ENCODE results near the gene INTS15.

DNA sequence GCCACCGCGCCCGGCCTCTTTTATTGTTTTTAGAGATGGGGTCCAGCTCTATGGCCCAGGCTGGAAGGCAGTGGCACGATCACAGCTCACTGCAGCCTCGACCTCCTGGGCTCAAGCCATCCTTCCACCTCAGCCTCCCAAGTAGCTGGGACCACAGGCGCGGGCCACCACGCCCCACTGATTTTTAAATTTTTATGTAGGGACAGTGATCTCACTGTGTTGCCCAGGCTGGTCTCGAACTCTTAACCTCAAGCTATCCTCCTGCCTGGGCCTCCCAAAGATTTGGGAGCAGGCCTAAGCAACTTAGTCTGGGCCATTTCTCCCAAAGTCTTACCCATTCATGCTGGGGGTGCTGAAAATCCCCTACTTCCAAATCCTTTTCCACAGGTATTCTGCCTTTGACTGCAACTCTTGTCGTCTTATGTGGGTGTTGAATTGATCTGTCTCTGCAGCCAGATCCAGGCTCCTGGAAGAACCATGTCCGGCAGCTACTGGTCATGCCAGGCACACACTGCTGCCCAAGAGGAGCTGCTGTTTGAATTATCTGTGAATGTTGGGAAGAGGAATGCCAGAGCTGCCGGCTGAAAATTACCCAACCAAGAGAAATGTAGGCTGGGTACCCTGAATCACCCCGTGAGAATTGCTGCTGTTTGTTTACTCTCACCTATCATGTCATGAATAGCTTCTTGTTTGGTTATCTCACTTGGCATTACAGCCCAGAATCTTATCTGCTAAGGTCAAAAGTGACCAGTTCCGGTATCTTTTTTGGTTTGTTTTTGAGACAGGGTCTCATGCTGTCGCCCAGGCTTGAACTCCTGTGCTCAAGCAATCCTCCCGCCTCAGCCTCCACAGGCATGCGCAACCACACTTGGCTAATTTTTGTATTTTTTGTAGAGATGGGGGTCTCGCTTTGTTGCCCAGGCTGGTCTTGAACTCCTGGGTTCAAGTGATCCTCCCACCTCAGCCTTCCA is 11.4 kb upstream of the INTS15 start:
- TF ChIP-seq SIN3A (IDR thresholded peaks at IDR 0.05; ENCODE audit: borderline replicate concordance, insufficient read depth, low read depth, low read length) (no peak), POLR2AphosphoS5 (IDR thresholded peaks at IDR 0.05; ENCODE audit: low read depth, low read length) (no peak)
- TF ChIP-seq, protein P1, sequence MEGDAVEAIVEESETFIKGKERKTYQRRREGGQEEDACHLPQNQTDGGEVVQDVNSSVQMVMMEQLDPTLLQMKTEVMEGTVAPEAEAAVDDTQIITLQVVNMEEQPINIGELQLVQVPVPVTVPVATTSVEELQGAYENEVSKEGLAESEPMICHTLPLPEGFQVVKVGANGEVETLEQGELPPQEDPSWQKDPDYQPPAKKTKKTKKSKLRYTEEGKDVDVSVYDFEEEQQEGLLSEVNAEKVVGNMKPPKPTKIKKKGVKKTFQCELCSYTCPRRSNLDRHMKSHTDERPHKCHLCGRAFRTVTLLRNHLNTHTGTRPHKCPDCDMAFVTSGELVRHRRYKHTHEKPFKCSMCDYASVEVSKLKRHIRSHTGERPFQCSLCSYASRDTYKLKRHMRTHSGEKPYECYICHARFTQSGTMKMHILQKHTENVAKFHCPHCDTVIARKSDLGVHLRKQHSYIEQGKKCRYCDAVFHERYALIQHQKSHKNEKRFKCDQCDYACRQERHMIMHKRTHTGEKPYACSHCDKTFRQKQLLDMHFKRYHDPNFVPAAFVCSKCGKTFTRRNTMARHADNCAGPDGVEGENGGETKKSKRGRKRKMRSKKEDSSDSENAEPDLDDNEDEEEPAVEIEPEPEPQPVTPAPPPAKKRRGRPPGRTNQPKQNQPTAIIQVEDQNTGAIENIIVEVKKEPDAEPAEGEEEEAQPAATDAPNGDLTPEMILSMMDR (IDR thresholded peaks at IDR 0.05): no peak
